GM12874 (cell line): ENCODE data around the gene KRTCAP2.
A peak's percentile ranks its signal among the peaks of the same experiment; 100 is the strongest.

ENCODE experiments used
- TF ChIP-seq, protein P1 (sequence below): IDR thresholded peaks from 2 replicates; pipeline ENCODE4 v1.5.1; 2011; ENCODE audit warnings: low read depth, mild to moderate bottlenecking, control low read depth, low read length, moderate library complexity; ENCODE audit not compliant: insufficient read depth

The KRTCAP2 gene

DNA sequence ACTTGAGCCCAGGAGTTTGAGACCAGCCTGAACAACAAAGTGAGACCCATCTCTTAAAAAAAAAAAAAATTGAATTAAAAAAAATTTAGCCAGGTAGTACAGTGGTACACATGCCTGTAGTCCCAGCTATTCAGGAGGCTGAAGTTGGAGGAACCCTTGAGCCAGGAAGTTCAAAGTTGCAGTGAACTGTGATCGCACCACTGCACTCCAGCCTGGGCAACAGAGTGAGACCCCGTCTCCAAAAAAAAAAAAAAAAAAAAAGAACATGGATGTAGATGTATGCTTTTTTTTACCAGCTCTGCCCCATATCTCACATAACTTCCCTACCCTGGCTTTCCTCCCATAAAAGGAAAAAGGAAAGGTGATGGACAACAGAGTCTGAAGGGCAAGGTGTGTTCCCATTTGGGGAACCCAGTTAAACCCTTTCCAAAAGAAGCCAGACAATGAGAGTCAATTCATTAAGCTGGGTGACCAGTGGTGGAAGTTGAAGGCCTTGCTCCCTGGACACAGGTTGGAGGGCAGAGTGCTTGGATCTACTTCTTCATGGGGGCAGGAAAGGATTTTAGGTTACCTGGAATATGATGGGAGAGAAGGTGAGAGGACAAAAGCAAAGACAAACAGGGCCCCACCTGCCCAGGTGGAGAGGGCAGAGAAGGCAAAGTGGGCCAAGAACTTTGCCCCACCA is 2.9 kb downstream of the KRTCAP2 start:
- TF ChIP-seq, protein P1, sequence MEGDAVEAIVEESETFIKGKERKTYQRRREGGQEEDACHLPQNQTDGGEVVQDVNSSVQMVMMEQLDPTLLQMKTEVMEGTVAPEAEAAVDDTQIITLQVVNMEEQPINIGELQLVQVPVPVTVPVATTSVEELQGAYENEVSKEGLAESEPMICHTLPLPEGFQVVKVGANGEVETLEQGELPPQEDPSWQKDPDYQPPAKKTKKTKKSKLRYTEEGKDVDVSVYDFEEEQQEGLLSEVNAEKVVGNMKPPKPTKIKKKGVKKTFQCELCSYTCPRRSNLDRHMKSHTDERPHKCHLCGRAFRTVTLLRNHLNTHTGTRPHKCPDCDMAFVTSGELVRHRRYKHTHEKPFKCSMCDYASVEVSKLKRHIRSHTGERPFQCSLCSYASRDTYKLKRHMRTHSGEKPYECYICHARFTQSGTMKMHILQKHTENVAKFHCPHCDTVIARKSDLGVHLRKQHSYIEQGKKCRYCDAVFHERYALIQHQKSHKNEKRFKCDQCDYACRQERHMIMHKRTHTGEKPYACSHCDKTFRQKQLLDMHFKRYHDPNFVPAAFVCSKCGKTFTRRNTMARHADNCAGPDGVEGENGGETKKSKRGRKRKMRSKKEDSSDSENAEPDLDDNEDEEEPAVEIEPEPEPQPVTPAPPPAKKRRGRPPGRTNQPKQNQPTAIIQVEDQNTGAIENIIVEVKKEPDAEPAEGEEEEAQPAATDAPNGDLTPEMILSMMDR: no peak

DNA sequence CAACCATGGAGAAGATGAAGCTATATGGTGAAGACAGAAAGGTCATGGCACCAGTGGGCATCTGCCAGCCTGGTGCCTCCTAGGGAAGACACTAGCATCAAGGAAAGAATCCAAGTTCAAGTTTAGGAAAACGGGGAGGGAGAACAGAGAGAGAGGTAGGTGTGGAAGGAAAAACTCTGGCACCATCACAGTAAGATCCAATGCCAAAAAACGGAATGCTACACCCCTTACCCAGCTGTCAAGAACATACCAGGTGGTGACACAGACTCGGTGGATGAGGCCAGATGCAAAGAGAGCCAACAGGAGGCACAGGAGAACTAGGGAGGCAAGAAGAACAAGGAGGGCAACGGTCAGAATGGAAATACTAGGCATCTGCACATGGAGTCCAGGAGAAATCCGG is 3.6 kb downstream of the KRTCAP2 start:
- TF ChIP-seq, protein P1: no peak

DNA sequence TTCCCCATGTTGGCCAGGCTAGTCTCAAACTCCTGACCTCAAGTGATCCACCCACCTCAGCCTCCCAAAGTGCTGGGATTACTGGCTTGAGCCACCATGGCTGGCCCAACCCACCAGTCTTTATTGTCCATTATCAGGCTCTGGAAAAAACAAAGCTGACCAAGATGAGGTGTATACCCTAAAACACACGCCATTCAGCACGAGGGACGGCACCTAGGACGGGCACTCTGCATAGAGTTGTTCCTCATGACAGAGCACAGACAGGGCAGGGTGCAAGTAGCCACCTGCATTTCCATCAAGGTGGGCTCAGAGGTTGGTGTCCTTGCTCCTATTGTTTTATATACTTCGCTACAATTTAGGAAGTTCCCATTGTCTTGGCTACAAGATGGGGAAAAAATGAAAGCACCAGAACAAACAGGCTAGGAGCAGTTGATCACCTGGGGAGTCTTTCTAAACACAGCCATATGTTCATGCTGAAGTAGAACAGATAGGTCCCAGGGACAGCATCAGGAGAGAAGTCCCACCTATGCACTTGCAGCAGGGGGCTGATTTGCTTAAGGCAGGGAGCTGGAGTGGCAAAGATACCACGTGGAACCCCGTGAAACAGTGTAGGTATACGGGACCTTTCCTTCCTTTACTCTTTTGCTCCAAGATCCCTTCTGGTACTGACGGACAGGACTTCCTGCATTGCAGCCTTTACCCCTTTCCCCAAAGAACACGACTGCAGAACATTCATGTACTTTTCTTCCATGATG is 4.5 kb downstream of the KRTCAP2 start:
- TF ChIP-seq, protein P1: no peak

DNA sequence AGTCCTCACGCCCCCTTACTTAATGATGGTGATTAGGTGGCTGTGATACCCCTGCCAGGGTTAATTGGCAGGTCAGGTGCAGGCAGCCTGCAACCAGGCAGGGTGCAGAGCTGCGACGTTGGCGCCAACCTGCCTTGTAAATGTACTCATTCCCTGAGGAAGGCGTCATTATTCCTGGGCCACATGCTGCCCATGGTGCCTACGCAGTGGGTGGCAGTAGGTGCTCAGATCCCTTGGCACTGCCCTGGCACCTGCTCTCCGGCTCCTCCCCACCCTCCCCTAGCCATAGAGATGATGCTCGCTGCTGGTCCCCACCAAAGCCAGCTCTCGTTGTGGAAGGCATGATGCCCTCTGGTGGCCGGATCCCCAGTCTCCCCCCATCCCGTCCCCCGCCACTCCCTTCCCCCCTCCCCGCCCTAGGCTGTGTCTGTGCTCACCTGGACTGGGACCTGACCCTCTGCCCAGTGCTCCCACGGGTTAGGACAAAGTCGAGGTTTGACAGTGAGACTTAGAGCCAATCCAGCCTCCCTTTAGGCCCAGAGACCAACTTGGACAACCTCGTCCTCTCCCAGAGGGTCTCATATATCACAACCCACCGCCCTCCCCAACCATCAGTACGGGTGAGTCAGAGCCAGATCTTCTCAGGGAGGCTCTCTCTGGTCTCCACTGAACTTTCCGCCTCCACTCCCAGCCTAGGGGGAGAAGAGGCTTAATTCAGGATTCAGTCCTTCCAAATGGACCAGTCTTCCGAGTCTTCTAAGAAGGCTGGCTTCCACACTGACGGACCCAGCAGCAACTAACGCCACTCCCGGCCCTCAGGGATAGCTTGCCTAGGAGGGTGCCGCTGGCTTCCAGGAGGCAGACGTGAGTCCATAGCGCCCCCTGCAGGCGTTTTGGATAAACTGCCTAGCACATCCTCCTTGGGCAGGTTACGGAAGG is 5.7 kb downstream of the KRTCAP2 start:
- TF ChIP-seq, protein P1: peak; percentile 87

DNA sequence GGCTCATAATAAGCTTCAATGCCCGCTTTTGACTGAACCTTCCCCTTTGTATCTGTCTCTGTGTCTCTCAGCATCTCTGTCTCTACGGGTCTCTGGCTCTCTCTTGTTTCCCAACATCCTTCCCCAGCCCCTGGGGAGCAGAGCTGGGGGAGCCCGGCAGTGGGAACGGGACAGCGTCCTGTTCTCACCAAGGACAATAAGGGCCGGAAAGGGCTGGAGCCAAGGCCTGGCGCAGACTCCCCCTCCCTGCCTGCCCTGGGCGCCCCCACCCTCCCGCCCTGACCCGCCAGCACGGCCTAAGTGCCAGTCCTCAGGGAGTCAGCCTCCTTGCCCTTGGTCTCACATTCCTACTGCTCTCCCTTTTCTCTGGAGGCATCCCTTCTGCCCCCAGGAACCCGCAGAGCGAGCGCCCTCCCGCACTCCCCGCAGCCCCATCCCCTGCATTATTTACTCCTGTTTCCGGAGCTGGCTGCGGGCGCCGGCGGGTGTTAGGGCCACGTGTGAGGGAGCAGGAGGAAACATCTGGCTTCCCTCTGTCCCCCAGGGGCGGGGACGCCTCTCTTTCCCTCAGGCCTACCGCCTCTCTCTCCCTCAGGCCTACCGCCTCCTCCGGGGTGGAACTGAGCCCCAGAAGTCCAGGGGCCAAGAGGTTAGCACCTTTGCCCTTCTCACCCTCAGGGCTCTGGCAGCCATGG is 6.5 kb downstream of the KRTCAP2 start:
- TF ChIP-seq, protein P1: no peak

DNA sequence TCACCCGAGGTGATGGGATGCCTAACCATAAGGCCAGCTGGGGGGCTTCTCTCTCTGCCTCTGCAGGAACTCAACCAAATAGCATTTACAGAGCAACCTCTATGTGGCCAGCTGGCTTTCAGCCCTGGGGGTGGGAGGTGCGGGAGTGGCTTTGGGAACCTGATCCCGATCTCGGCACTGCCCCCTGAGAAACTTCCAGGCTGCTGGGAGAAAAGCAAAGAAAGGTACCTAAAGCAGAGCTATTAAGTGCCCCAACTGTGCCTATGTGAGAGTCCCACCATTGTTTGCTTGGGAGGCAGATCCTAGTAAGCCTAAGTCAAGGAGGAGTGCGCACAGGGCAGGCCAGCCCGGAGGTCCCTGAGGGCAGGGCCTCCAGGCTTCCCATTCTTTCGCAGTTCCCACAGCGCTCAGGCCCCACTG is 7.0 kb downstream of the KRTCAP2 start:
- TF ChIP-seq, protein P1: no peak
